Keratinocyte (primary cell): ENCODE measurements around the gene CFAP300. TPM values are rescaled to one million over a fixed set of nuclear protein-coding genes. Genes with fewer than 3 reads are reported as not detected.

Source experiments
- DNase-seq: peaks from one replicate; pipeline ENCODE4 v3.0.0-alpha.2; 2011; ENCODE audit warnings: low read depth, missing footprints, low spot score
- FAIRE-seq: peaks from 2 replicates; lab custom pipeline; 2011; peaks lifted over from hg19 to GRCh38; lab: Jason Lieb, UNC
- H2AFZ ChIP-seq: 2 replicates; pipeline ENCODE4 v1.6.0; 2012; ENCODE audit warnings: low read length, control low read depth, inconsistent platforms; ENCODE audit not compliant: control insufficient read depth
- H3K27ac ChIP-seq: 2 replicates; pipeline ENCODE4 v1.5.1; 2011; ENCODE audit warnings: low read length; ENCODE audit not compliant: control insufficient read depth, insufficient read depth
- H3K27me3 ChIP-seq: 3 replicates; pipeline ENCODE4 v1.6.0; 2011; ENCODE audit warnings: low read length; ENCODE audit not compliant: control insufficient read depth, insufficient read depth; ENCODE audit errors: extremely low read depth
- H3K36me3 ChIP-seq, 2 experiments: 2 replicates in 1 of 2; 3 replicates in 1 of 2; pipeline ENCODE4 v1.5.1; 2011; ENCODE audit warnings: low read length in 2 of 2, mild to moderate bottlenecking in 1 of 2; ENCODE audit not compliant: control insufficient read depth in 2 of 2, insufficient read depth in 2 of 2; ENCODE audit errors: extremely low read depth in 1 of 2
- H3K4me1 ChIP-seq: 3 replicates; pipeline ENCODE4 v1.5.1; 2011; ENCODE audit warnings: low read length; ENCODE audit not compliant: control insufficient read depth, insufficient read depth; ENCODE audit errors: extremely low read depth
- H3K4me2 ChIP-seq: 3 replicates; pipeline ENCODE4 v1.6.0; 2011; ENCODE audit warnings: low read depth, low read length; ENCODE audit not compliant: control insufficient read depth, insufficient read depth; ENCODE audit errors: extremely low read depth
- H3K4me3 ChIP-seq, 3 experiments: fragments of 200-600 bp in 1 of 3; sonication (generic) in 1 of 3; 2 replicates in 2 of 3; 3 replicates in 1 of 3; pipeline ENCODE4 v1.5.1; 2011 to 2016; ENCODE audit warnings: low read length in 3 of 3, mild to moderate bottlenecking in 3 of 3, control low read depth in 2 of 3, inconsistent platforms in 1 of 3, low read depth in 1 of 3, mixed read lengths in 1 of 3, mixed run types in 1 of 3, moderate library complexity in 1 of 3; ENCODE audit not compliant: control insufficient read depth in 2 of 3, insufficient read depth in 2 of 3; ENCODE audit errors: extremely low read depth in 1 of 3
- H3K79me2 ChIP-seq: 2 replicates; pipeline ENCODE4 v1.6.0; 2012; ENCODE audit warnings: low read length; ENCODE audit not compliant: control insufficient read depth, insufficient read depth
- H3K9ac ChIP-seq: 3 replicates; pipeline ENCODE4 v1.6.0; 2011; ENCODE audit warnings: low read length; ENCODE audit not compliant: control insufficient read depth, insufficient read depth; ENCODE audit errors: extremely low read depth
- H3K9me1 ChIP-seq: 3 replicates; pipeline ENCODE4 v1.6.0; 2011; ENCODE audit warnings: low read length; ENCODE audit not compliant: control insufficient read depth, insufficient read depth; ENCODE audit errors: extremely low read depth
- H3K9me3 ChIP-seq: 2 replicates; pipeline ENCODE4 v1.5.1; 2012; ENCODE audit warnings: low read depth, low read length; ENCODE audit not compliant: control insufficient read depth
- H4K20me1 ChIP-seq: 3 replicates; pipeline ENCODE4 v1.6.0; 2011; ENCODE audit warnings: low read length; ENCODE audit not compliant: control insufficient read depth, insufficient read depth; ENCODE audit errors: extremely low read depth
- CTCF ChIP-seq, 3 experiments: IDR thresholded peaks in 1 of 3; conservative IDR thresholded peaks in 1 of 3; optimal IDR thresholded peaks in 1 of 3; 2 replicates in 2 of 3; 3 replicates in 1 of 3; pipeline versions ENCODE3 to v1.5.1; 2011; ENCODE audit warnings: low read length in 3 of 3, mild to moderate bottlenecking in 3 of 3, moderate library complexity in 2 of 3, control low read depth in 1 of 3, inconsistent platforms in 1 of 3; ENCODE audit not compliant: insufficient read depth in 2 of 3; ENCODE audit errors: extremely low read depth in 1 of 3
- EZH2 ChIP-seq: IDR thresholded peaks from one replicate; pipeline ENCODE4 v1.6.1; 2012; ENCODE audit warnings: inconsistent platforms, mild to moderate bottlenecking, low read length, moderate library complexity
- dilution Hi-C: fragments of 300-500 bp; cut with MboI; formaldehyde crosslinking; loops from one replicate; pipeline ENCODE4 v1.7.0; 2020; ENCODE audit warnings: low sequenced_read_pairs; ENCODE audit not compliant: extremely low pct_ligation_motif_present
- polyA plus RNA-seq, 5 experiments: library from polyadenylated mRNA; depleted of rRNA in 3 of 5; stranded (reverse) in 3 of 5; stranded (forward) in 1 of 5; unstranded in 1 of 5; fragments of >200 nt; gene quantifications; 1 replicate in 1 of 5; 2 replicates in 3 of 5; 3 replicates in 1 of 5; pipeline versions ENCODE4 v1.2.1 to v1.2.3, GENCODE V29; 2011 to 2012; ENCODE audit warnings: missing spikeins in 2 of 5, low read depth in 1 of 5, low replicate concordance in 1 of 5

Gene CFAP300
- polyA plus RNA-seq, 1 donor (not counting 4 experiments of a cell fraction or from before 2014, with no cell fraction given), result 2.6 TPM

- Histone ChIP-seq H3K4me1 (peaks cover 61% of the 10 kb centered on the region), H3K4me2 (peak overlapping the region; percentile 15), H3K9ac (no peak overlapping the region), H3K36me3 (peaks cover 1 to 3% of the 10 kb centered on the region in 2 experiments), H3K4me3 (no peak overlapping the region), H3K9me3 (no peaks in the 10 kb centered on the region), H3K27me3 (no peaks in the 10 kb centered on the region), H4K20me1 (peaks cover 5% of the 10 kb centered on the region), H3K27ac (peak overlapping the region; percentile 15), H3K79me2 (peaks cover 89% of the 10 kb centered on the region), H3K9me1 (no peaks in the 10 kb centered on the region), H2AFZ (no peak overlapping the region)
- peak; percentile 58 for FAIRE-seq
- dilution Hi-C loops, result no loop called here
- DNase-seq, result no peak
- TF ChIP-seq EZH2, result no peak
- TF ChIP-seq CTCF (optimal IDR thresholded peaks at IDR 0.05 in 1 of 3, IDR thresholded peaks at IDR 0.05 in 1 of 3, conservative IDR thresholded peaks at IDR 0.05 in 1 of 3; ENCODE audit: extremely low read depth in 1 of 3, insufficient read depth in 2 of 3, low read length in 3 of 3), result no peak
Measured at GRCh38 chr11:102115557-102115956, 68.3 kb downstream of the CFAP300 start.

GRCh38 chr11:102116453-102117205 is 69.4 kb downstream of the CFAP300 start:
- no peak for FAIRE-seq
- peak overlapping the region; percentile 72 for H3K4me2 ChIP-seq
- H3K4me1 ChIP-seq, result peaks cover 62% of the 10 kb centered on the region

More at GRCh38 chr11:102116453-102117205, 69.4 kb downstream of the CFAP300 start:
- peaks cover 95% of the 10 kb centered on the region for H3K79me2 ChIP-seq
- dilution Hi-C loops, result no loop called here
- no peak for TF ChIP-seq CTCF (optimal IDR thresholded peaks at IDR 0.05 in 1 of 3, IDR thresholded peaks at IDR 0.05 in 1 of 3, conservative IDR thresholded peaks at IDR 0.05 in 1 of 3; ENCODE audit: extremely low read depth in 1 of 3, insufficient read depth in 2 of 3, low read length in 3 of 3)
- TF ChIP-seq EZH2, result no peak
- H3K9ac ChIP-seq, result no peak overlapping the region
- H3K9me1 ChIP-seq, result no peaks in the 10 kb centered on the region
- no peak overlapping the region for H3K4me3 ChIP-seq
- H3K36me3 ChIP-seq, result peaks cover 4 to 8% of the 10 kb centered on the region in 2 experiments
- H3K27me3 ChIP-seq, result no peaks in the 10 kb centered on the region
- peak overlapping the region; percentile 27 for H3K27ac ChIP-seq
- H4K20me1 ChIP-seq, result peaks cover 7% of the 10 kb centered on the region
- no peaks in the 10 kb centered on the region for H3K9me3 ChIP-seq
- DNase-seq, result no peak
- no peak overlapping the region for H2AFZ ChIP-seq
